ENCODE results near the gene MTCL1.

The MTCL1 gene

GRCh38 chr18:8865934-8866333 is 160.6 kb downstream of the MTCL1 start:
- DNase-seq (ENCODE audit: low read depth): no peak
- TF ChIP-seq POLR2A (IDR thresholded peaks at IDR 0.05; ENCODE audit: extremely low read depth, insufficient read length) (no peak), CTCF (IDR thresholded peaks at IDR 0.05; ENCODE audit: low read depth, low read length) (no peak), MAX (IDR thresholded peaks at IDR 0.05; ENCODE audit: low read depth, low read length) (no peak), MYC (IDR thresholded peaks at IDR 0.05; ENCODE audit: low read depth, low read length) (no peak)
- H3K4me3 ChIP-seq (ENCODE audit: low read depth, low read length): no peak overlapping the region

- TF ChIP-seq CTCF (IDR thresholded peaks at IDR 0.05; ENCODE audit: low read depth, low read length): no peak
- no peak for TF ChIP-seq POLR2A (IDR thresholded peaks at IDR 0.05; ENCODE audit: extremely low read depth, insufficient read length)
- no peak for TF ChIP-seq MYC (IDR thresholded peaks at IDR 0.05; ENCODE audit: low read depth, low read length)
- no peak for TF ChIP-seq MAX (IDR thresholded peaks at IDR 0.05; ENCODE audit: low read depth, low read length)
- DNase-seq (ENCODE audit: low read depth): no peak
- H3K4me3 ChIP-seq (ENCODE audit: low read depth, low read length): no peak overlapping the region
Measured at GRCh38 chr18:8866679-8867078, 161.3 kb downstream of the MTCL1 start.

GRCh38 chr18:8868276-8868675 is 162.9 kb downstream of the MTCL1 start:
- no peak overlapping the region for H3K4me3 ChIP-seq (ENCODE audit: low read depth, low read length)
- TF ChIP-seq POLR2A (IDR thresholded peaks at IDR 0.05; ENCODE audit: extremely low read depth, insufficient read length) (no peak), MAX (IDR thresholded peaks at IDR 0.05; ENCODE audit: low read depth, low read length) (no peak), CTCF (IDR thresholded peaks at IDR 0.05; ENCODE audit: low read depth, low read length) (no peak), MYC (IDR thresholded peaks at IDR 0.05; ENCODE audit: low read depth, low read length) (no peak)
- no peak for DNase-seq (ENCODE audit: low read depth)

- DNase-seq (ENCODE audit: low read depth): no peak
- no peak overlapping the region for H3K4me3 ChIP-seq (ENCODE audit: low read depth, low read length)
- TF ChIP-seq CTCF (IDR thresholded peaks at IDR 0.05; ENCODE audit: low read depth, low read length) (no peak), MAX (IDR thresholded peaks at IDR 0.05; ENCODE audit: low read depth, low read length) (no peak), POLR2A (IDR thresholded peaks at IDR 0.05; ENCODE audit: extremely low read depth, insufficient read length) (no peak), MYC (IDR thresholded peaks at IDR 0.05; ENCODE audit: low read depth, low read length) (no peak)
Measured at GRCh38 chr18:8868779-8869415, 163.5 kb downstream of the MTCL1 start.

- no peak for DNase-seq (ENCODE audit: low read depth)
- TF ChIP-seq CTCF (IDR thresholded peaks at IDR 0.05; ENCODE audit: low read depth, low read length): no peak
- H3K4me3 ChIP-seq (ENCODE audit: low read depth, low read length): no peak overlapping the region
Measured at GRCh38 chr18:8869696-8870095, 164.3 kb downstream of the MTCL1 start.

GRCh38 chr18:8870528-8870927 is 165.2 kb downstream of the MTCL1 start:
- H3K4me3 ChIP-seq (ENCODE audit: low read depth, low read length): no peak overlapping the region
- DNase-seq (ENCODE audit: low read depth): no peak
- TF ChIP-seq MYC (IDR thresholded peaks at IDR 0.05; ENCODE audit: low read depth, low read length) (no peak), MAX (IDR thresholded peaks at IDR 0.05; ENCODE audit: low read depth, low read length) (no peak), CTCF (IDR thresholded peaks at IDR 0.05; ENCODE audit: low read depth, low read length) (no peak), POLR2A (IDR thresholded peaks at IDR 0.05; ENCODE audit: extremely low read depth, insufficient read length) (no peak)
